Measurements from ENCODE around the gene TFB2M. TPM values are rescaled to one million over a fixed set of nuclear protein-coding genes. Genes with fewer than 3 reads are reported as not detected.

Gene TFB2M
- polyA plus RNA-seq, 3 donors, result 4.9 to 9.7 (median 7.9) TPM

- WGBS (ENCODE audit: insufficient coverage), result 93% methylated on average over 4 of the region's 16 CpGs
- Histone ChIP-seq H3K27me3 (ENCODE audit: control insufficient read depth in 2 of 2, insufficient read depth in 2 of 2, low read length in 2 of 2) (no peaks in the 10 kb centered on the region), H3K36me3 (replicated peaks in 1 of 2; ENCODE audit: control insufficient read depth in 1 of 2, insufficient read depth in 2 of 2, low read length in 2 of 2) (peaks cover 73 to 94% of the 10 kb centered on the region in 2 donors), H3K9ac (ENCODE audit: insufficient read depth, low read length, poor library complexity, severe bottlenecking) (no peak overlapping the region), H3K4me2 (replicated peaks; ENCODE audit: extremely low read depth, low read length, poor library complexity, severe bottlenecking) (no peak overlapping the region), H3K4me1 (ENCODE audit: control insufficient read depth in 1 of 2, insufficient read depth in 2 of 2, low read length in 2 of 2) (no peaks in the 10 kb centered on the region), H3K27ac (ENCODE audit: low read depth in 1 of 2, low read length in 2 of 2) (no peak overlapping the region), H3K9me3 (replicated peaks in 1 of 2; ENCODE audit: control insufficient read depth in 1 of 2, insufficient read depth in 1 of 2, low read length in 2 of 2) (no peaks in the 10 kb centered on the region), H2AFZ (ENCODE audit: insufficient read depth, low read depth, low read length, poor library complexity, severe bottlenecking) (no peak overlapping the region), H4K20me1 (ENCODE audit: insufficient read depth, low read length) (peaks cover 7% of the 10 kb centered on the region), H3K79me2 (ENCODE audit: insufficient read depth, low read length) (peaks cover 5% of the 10 kb centered on the region), H3K4me3 (replicated peaks in 1 of 3; ENCODE audit: low read depth in 2 of 3, low read length in 3 of 3) (no peak overlapping the region)
- no peak for DNase-seq
- no peaks in the 10 kb centered on the region for H3K4me1 Mint-ChIP-seq
- H3K4me3 Mint-ChIP-seq, result no peak overlapping the region
- no peak overlapping the region for H3K27ac Mint-ChIP-seq
- intact Hi-C loops (cut with micrococcal nuclease), result no loop called here
- H3K9me3 Mint-ChIP-seq, result peaks cover 0 to 2% (median 0%) of the 10 kb centered on the region in 7 donors
- H3K36me3 Mint-ChIP-seq, result peaks cover 73 to 94% of the 10 kb centered on the region in 2 donors
- peaks cover 0 to 1% (median 0%) of the 10 kb centered on the region in 3 donors for H3K27me3 Mint-ChIP-seq (ENCODE audit: low read depth in 3 of 3)
- no peak for TF ChIP-seq CTCF (IDR thresholded peaks at IDR 0.05)
These were observed 11.9 kb downstream of the TFB2M start for GRCh38 chr1:246554201-246554600.

GRCh38 chr1:246552110-246552509 is 14.0 kb downstream of the TFB2M start:
- no peak overlapping the region for H3K9ac ChIP-seq (ENCODE audit: insufficient read depth, low read length, poor library complexity, severe bottlenecking)
- H3K4me2 ChIP-seq (replicated peaks; ENCODE audit: extremely low read depth, low read length, poor library complexity, severe bottlenecking), result no peak overlapping the region
- H3K27ac Mint-ChIP-seq, result no peak overlapping the region
- no peak overlapping the region for H2AFZ ChIP-seq (ENCODE audit: insufficient read depth, low read depth, low read length, poor library complexity, severe bottlenecking)
- H3K9me3 ChIP-seq (replicated peaks in 1 of 2; ENCODE audit: control insufficient read depth in 1 of 2, insufficient read depth in 1 of 2, low read length in 2 of 2), result no peaks in the 10 kb centered on the region
- peaks cover 0 to 2% (median 0%) of the 10 kb centered on the region in 7 donors for H3K9me3 Mint-ChIP-seq
- peaks cover 0 to 1% (median 0%) of the 10 kb centered on the region in 3 donors for H3K27me3 Mint-ChIP-seq (ENCODE audit: low read depth in 3 of 3)
- H3K4me3 ChIP-seq (replicated peaks in 1 of 3; ENCODE audit: low read depth in 2 of 3, low read length in 3 of 3), result no peak overlapping the region
- peaks cover 4% of the 10 kb centered on the region for H3K79me2 ChIP-seq (ENCODE audit: insufficient read depth, low read length)
- no peaks in the 10 kb centered on the region for H4K20me1 ChIP-seq (ENCODE audit: insufficient read depth, low read length)
- 87% methylated on average over 2 of the region's 6 CpGs for WGBS (ENCODE audit: insufficient coverage)
- no peak for DNase-seq
- intact Hi-C loops (cut with micrococcal nuclease), result no loop called here
- H3K36me3 ChIP-seq (replicated peaks in 1 of 2; ENCODE audit: control insufficient read depth in 1 of 2, insufficient read depth in 2 of 2, low read length in 2 of 2), result peaks cover 71 to 95% of the 10 kb centered on the region in 2 donors
- TF ChIP-seq CTCF (IDR thresholded peaks at IDR 0.05), result no peak
- H3K4me1 Mint-ChIP-seq, result no peaks in the 10 kb centered on the region
- no peak overlapping the region for H3K4me3 Mint-ChIP-seq
- H3K27me3 ChIP-seq (ENCODE audit: control insufficient read depth in 2 of 2, insufficient read depth in 2 of 2, low read length in 2 of 2), result no peaks in the 10 kb centered on the region
- no peaks in the 10 kb centered on the region for H3K4me1 ChIP-seq (ENCODE audit: control insufficient read depth in 1 of 2, insufficient read depth in 2 of 2, low read length in 2 of 2)
- no peak overlapping the region for H3K27ac ChIP-seq (ENCODE audit: low read depth in 1 of 2, low read length in 2 of 2)
- peaks cover 73 to 92% of the 10 kb centered on the region in 2 donors for H3K36me3 Mint-ChIP-seq

All from CD14-positive monocyte (primary cell).